HG02938 (cell line): ENCODE results near the gene CTNNBL1.
"Not testable (repeated sequence)": the region's sequence is repeated elsewhere in the genome, so short reads cannot be mapped to it uniquely, and the experiment has no call there.

Source experiments
- ATAC-seq: cut with Tn5 transposase; IDR thresholded peaks from one replicate; pipeline ENCODE4 v1.9.1; 2021; ENCODE audit warnings: mild to moderate bottlenecking, moderate library complexity; ENCODE audit not compliant: unreplicated experiment

CTNNBL1 gene, protein sequence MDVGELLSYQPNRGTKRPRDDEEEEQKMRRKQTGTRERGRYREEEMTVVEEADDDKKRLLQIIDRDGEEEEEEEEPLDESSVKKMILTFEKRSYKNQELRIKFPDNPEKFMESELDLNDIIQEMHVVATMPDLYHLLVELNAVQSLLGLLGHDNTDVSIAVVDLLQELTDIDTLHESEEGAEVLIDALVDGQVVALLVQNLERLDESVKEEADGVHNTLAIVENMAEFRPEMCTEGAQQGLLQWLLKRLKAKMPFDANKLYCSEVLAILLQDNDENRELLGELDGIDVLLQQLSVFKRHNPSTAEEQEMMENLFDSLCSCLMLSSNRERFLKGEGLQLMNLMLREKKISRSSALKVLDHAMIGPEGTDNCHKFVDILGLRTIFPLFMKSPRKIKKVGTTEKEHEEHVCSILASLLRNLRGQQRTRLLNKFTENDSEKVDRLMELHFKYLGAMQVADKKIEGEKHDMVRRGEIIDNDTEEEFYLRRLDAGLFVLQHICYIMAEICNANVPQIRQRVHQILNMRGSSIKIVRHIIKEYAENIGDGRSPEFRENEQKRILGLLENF

DNA sequence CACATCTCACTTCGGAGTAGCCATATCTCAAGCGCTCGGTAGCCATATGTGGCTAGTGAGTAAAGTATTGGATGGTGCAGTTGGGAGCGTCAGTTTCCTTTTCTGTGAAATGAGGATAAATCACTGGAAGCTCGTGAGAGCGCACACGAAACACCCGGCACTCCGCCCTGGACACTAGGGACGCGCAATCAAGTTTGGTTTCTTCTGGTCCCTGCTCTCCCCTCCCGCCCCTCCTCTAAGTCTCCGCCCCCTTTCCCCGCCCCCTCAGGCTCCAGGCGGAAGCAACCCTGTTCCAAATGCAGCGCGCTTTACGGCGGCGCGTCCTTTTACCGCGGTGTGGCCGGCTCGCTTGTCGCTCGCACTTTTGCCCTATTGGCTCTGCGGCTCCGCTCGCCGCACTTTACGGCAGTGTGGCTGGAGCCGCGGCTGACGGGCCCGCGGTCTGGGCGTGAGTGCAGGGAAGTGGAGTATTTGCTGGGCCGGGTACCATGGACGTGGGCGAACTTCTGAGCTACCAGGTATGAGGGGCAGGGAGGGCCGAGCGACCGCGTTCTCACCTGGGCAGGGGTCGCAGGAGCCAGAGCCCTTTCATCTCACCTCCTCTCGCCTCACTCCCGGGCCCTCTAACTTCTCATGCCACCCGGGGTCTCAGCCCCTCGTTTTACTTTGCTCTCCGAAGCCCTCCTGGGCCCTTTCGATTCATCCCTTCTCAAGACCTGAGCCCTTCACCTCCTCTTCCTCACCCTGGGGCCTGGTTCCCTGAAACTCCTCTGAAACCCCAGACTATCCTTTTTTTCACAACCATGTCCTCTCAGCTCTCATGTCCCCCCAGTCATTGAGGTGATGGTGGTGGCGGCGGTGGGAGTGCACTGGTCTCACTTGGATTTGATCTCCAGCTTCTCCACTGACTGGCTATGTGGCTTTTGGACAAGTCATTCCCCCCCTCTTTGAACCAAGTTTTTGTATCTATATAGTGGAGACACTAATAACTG lies at the start of gene CTNNBL1:
Gene CTNNBL1 (plus strand): TSS at position 396 of the 992 bp plus-strand sequence. CDS start 93 bp downstream, at position 489.
- ATAC-seq, result peak; percentile 71

- ATAC-seq, result no peak
Measured at GRCh38 chr20:37644605-37645004, 49.2 kb upstream of the CTNNBL1 start.

- no peak for ATAC-seq
Measured at GRCh38 chr20:37647946-37648345, 45.9 kb upstream of the CTNNBL1 start.

DNA sequence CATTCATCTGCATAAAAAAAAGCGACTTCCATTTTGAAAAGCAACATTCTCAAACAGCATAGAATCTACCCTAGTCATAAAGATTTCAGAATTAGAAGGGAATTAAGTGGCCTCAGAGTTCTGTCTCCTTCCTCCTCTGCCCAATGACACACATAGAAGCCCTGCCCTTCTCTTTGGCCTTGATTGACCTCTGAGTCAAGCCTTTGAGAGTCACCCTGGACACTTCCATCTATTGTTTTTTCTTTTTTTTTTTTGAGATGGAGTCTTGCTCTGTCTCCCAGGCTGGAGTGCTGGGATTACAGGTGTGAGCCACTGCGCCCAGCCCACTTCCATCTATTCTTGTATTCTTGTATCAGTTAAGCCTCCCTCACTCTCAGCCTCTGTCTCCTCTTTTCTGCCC lies 44.8 kb upstream of the CTNNBL1 start:
- ATAC-seq, result no peak

DNA sequence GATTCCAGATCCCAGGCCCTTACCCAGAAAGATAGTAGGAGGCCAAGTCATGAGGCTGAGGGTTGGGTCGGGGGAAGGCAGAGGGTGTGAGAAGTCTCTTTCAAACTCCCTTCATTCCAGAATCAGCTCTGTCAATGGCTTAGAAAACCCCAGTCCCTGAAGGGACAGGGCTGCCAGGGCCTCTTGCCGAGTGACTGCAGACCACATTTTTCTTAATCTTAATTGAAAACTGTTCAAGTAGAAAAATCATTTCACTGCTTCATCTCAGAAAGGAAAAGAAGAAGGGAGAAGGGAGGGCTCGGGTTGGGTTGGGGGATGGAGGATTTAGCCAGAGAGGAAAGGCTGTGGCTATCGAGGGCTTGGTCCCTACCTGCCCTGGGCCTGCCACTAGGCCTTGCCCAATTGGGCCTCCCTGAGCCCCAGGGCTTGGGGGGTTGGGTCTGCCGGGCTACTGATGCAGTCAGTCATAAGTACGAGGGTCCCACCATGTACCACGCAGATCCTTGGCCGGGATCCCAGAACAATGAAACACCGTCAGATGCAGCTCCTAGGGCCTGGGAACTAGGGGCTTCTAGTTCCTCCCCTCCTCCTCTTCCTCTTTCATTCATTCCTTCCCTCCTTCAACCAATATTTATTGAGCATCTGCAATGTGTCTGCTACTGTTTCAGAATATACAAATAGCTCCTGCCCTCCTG lies 44.0 kb upstream of the CTNNBL1 start:
- no peak for ATAC-seq

DNA sequence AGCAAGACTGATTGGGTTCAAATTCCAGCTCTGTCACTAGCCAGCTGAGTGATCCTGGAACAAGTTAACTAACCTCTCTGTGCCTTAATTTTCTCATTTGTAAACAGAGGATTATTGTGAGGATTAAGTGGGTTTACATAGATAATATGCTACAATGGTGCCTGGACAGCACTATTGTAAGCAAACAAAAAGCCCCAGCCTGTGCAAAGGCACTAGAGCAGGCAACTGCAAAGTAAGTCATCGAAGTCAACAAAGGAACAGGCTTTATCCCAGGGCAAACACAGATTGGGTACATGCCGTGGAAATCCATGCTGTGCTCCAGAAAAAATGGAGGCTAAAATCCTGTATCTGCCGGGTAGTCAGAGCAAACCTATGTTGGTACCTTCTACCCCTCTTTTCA lies 43.2 kb upstream of the CTNNBL1 start:
- no peak for ATAC-seq

DNA sequence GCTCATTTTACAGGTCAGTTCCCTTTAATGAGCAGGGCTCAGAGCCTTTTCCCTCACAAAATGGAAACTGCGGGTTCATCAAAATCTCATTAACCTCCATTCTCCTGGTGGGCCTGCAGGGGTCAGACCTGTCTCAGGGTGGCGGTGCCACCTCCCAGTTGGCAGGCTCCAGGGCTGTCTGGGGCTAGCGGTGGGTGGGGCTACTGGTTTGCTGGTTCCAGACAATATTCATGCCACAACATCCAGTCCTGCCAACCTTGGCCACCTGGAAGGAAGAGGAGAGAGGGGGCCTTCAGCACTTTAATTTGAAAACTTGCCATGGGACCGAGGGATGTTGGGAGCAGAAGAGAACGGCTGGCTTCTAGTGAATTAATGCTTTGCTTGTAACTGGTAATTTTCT lies 41.9 kb upstream of the CTNNBL1 start:
- ATAC-seq, result no peak

GRCh38 chr20:37656945-37657344 lies 36.9 kb upstream of the CTNNBL1 start:
- ATAC-seq, result no peak

DNA sequence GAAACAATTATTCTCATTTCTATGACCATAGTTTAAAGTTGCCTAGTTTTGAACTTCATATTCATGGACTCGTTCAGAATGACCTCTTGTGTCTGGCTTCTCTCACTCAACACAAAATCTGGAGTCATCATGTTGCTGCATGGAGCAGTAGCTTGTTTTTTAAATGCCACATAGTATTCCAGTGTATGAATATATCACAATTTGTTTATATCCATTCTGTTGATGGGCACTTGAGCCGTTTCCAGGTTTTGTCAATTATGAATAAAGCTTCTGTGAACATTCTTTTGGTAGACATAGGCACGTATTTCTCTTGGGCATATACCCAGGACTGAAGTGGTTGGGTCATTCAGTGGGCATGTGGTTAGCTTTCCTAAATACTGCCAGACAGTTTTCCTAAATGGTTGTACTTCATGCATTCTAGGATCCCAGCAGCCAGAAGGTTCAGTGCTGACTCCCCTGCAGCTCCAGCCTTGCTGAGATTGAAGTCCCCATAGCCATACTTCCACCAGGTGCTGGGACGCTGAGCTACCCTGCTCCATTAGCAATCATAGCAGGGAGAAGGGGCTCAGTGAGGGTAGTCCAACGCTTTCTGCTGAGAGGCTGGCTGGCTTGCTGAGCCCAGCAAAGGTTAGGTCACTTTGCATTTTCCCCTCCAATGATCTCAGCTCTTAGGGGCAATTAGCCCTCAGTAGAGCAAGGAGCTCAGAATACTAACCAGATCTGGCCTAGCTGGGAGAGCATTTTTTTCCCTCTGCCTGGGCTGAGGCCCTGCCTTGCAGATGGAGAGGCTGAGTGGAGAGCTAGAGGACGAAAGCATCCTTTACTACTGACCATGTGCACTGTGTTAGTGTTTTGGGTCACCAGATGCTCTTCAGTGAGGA lies 35.7 kb upstream of the CTNNBL1 start:
- no peak for ATAC-seq

DNA sequence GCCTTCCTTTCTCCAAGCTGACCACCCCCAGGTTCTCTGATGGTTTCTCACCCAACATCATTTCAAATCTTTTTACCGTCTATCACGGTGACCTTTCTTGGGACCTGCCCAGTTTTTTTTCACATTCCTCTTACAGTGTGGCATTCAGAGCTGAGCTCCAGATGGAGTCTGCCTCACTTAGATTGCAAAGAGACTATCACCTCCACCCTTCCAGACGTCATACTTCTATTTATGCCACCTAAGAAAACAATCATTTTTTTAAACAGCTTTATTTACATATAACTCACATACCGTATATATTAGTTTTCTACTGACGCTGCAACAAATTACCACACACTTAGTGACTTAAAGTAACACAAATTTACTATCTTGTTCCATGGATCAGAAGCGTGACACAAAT lies 32.3 kb upstream of the CTNNBL1 start:
- ATAC-seq, result no peak

- no peak for ATAC-seq
Measured at GRCh38 chr20:37662308-37662707, 31.5 kb upstream of the CTNNBL1 start.

- ATAC-seq, result not testable (repeated sequence)
Measured at GRCh38 chr20:37664595-37664994, 29.2 kb upstream of the CTNNBL1 start.

DNA sequence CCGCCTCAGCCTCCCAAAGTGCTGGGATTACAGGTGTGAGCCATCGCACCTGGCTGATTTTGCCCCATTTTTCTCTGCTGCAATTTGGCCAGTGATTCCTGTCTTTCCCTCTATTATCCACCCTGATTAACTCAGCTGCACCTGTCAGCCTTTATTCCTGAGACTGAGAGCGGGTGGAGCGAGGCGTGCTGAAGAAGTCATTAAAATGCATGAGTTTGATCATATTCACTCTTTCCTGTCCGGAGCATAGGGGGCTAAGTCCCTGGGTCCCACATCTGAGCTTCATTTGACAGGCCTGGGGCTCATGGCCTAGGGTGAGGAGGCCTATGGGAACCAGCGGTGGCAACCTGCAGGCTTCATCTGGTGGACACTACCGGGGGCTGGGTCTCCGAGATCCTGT lies 25.7 kb upstream of the CTNNBL1 start:
- ATAC-seq, result no peak

- ATAC-seq, result no peak
Measured at GRCh38 chr20:37669062-37669772, 24.6 kb upstream of the CTNNBL1 start.

GRCh38 chr20:37669773-37670236 lies 24.0 kb upstream of the CTNNBL1 start:
- ATAC-seq, result no peak

GRCh38 chr20:37670351-37670791 lies 23.5 kb upstream of the CTNNBL1 start:
- no peak for ATAC-seq

DNA sequence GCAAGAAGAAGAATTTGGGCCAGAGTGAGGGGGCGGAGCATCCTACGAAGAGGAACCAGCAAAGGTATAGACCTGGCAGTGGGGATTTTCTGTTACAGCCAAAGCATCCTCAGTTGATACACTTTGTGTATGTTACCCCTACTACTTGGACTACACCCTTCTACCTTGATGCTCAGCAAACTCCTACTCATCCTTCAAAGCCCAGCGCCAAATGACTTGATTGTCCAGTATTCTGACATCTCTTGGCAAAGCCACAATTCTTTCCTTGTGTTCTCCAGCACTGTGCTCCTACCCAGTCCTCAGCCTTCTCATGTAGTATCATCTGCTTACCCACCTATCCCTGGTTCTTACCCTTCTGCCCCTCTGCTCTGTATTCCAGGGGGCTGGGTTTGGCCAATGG lies 21.7 kb upstream of the CTNNBL1 start:
- ATAC-seq, result no peak

GRCh38 chr20:37673444-37673843 lies 20.4 kb upstream of the CTNNBL1 start:
- ATAC-seq, result no peak

DNA sequence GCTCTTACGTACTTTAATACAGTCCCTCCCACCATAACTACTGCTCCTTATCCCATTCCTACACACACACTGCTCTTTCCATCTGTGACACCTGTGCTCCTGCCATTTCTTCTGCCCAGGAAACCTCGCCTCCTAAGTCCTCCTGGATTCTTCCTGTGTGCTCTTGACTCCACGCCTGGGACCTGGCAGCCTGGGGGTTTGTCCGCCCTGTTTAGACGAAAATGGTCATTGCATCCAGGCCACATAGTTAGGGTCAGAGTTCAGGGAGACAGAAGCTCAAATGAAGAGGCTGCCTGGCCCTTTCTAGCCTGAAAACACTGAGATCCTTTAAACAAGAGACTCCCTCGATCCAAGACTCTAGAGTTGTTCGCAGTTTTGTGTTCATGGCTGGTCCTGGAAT lies 17.4 kb upstream of the CTNNBL1 start:
- ATAC-seq, result no peak
